SK-N-SH treated with all-trans-retinoic acid at 6 μM for 48 hours (cell line): Measurements from ENCODE around the gene CACTIN.

Source experiments
- ARNTL ChIP-seq: fragments of 450-650 bp; formaldehyde crosslinking; IDR thresholded peaks from 2 replicates; pipeline ENCODE4 v1.5.0; 2020; ENCODE audit warnings: low read depth, mild to moderate bottlenecking, moderate library complexity, borderline replicate concordance
- CSRNP3 ChIP-seq: fragments of 250-450 bp; sonication (Bioruptor Pico); IDR thresholded peaks from 2 replicates; pipeline ENCODE4 v1.5.1; 2021; ENCODE audit warnings: mild to moderate bottlenecking, moderate library complexity
- GLIS3 ChIP-seq: fragments of 250-450 bp; sonication (Bioruptor Pico); IDR thresholded peaks from 2 replicates; pipeline ENCODE4 v1.5.0; 2020; ENCODE audit warnings: mild to moderate bottlenecking, moderate library complexity
- ISL1 ChIP-seq: fragments of 250-450 bp; sonication (Bioruptor Pico); IDR thresholded peaks from 2 replicates; pipeline ENCODE4 v2.1.2; 2022; ENCODE audit warnings: mild to moderate bottlenecking, moderate library complexity
- OSR1 ChIP-seq: fragments of 250-450 bp; sonication (Bioruptor Pico); IDR thresholded peaks from 2 replicates; pipeline ENCODE4 v1.8.0; 2022; ENCODE audit warnings: moderate library complexity, mild to moderate bottlenecking, inconsistent platforms
- PPARA ChIP-seq: fragments of 250-450 bp; sonication (Bioruptor Pico); IDR thresholded peaks from 2 replicates; pipeline ENCODE4 v1.5.0; 2020; ENCODE audit warnings: mild to moderate bottlenecking, borderline replicate concordance
- RARB ChIP-seq: fragments of 250-450 bp; sonication (Bioruptor Pico); IDR thresholded peaks from 2 replicates; pipeline ENCODE4 v1.8.0; 2021; ENCODE audit warnings: mild to moderate bottlenecking, moderate library complexity
- TOX ChIP-seq: fragments of 250-450 bp; sonication (Bioruptor Pico); IDR thresholded peaks from 2 replicates; pipeline ENCODE4 v1.8.0; 2021; ENCODE audit warnings: mild to moderate bottlenecking, moderate library complexity, borderline replicate concordance
- ZC3H10 ChIP-seq: fragments of 250-450 bp; sonication (Bioruptor Pico); IDR thresholded peaks from 2 replicates; pipeline ENCODE4 v1.5.1; 2021; ENCODE audit warnings: mild to moderate bottlenecking, moderate library complexity
- ZFP30 ChIP-seq: fragments of 450-650 bp; formaldehyde crosslinking; IDR thresholded peaks from 2 replicates; pipeline ENCODE4 v1.5.0; 2022; ENCODE audit warnings: mild to moderate bottlenecking, moderate library complexity
- ZNF8 ChIP-seq: fragments of 450-650 bp; formaldehyde crosslinking; IDR thresholded peaks from 2 replicates; pipeline ENCODE4 v1.5.0; 2020; ENCODE audit warnings: mild to moderate bottlenecking, moderate library complexity

DNA sequence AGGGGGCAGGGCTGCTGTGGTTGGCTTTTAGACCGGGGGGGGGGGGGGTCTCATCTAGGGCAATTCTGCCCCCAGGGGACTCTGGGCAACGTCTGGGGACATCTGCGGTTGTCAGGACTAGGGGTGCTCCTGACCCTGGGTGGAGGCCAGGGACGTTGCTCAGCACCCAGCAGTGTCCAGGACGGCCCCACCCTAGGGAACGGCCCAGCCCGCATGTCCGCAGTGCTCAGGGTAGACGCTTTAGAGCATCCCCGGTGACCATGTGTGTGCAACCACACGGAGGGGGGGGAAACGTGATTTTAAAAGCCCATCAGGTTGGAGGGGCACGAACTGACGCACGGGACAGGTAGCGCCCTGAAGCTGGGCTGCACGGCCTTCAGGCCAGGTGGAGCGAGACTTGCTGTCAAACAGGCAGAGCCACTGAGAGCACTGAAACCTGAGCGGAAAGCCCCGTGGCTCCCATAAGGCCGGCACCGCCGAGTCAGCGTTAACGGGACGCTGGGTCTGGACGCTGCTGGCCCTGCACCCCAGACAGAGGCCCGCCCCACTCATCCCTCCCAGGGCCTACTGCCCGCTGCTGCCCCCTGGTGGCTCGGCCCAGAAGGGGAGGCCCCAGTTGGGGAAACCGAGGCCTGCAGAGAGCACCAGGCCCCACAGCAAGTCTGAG, 8.3 kb downstream of the CACTIN start:
- TF ChIP-seq ARNTL (CRISPR knock-in tag), result no peak
- no peak for TF ChIP-seq ISL1 (CRISPR knock-in tag)
- no peak for TF ChIP-seq RARB (CRISPR knock-in tag)
- TF ChIP-seq ZFP30 (CRISPR knock-in tag), result no peak
- no peak for TF ChIP-seq ZNF8 (CRISPR knock-in tag)
- no peak for TF ChIP-seq ZC3H10 (CRISPR knock-in tag)
- no peak for TF ChIP-seq CSRNP3
- TF ChIP-seq PPARA (CRISPR knock-in tag), result no peak
- TF ChIP-seq TOX, result no peak
- TF ChIP-seq GLIS3 (CRISPR knock-in tag), result no peak
- no peak for TF ChIP-seq OSR1 (CRISPR knock-in tag)
